Breast epithelium (tissue), 3 donors: ENCODE data around the gene CHST10.

ENCODE experiments used
- CTCF ChIP-seq, 3 donors: fragments of 450-650 bp; IDR thresholded peaks; one replicate each; pipeline ENCODE4 v1.5.1; 2016 to 2017; ENCODE audit warnings: antibody characterized with exemption in 3 of 3, mild to moderate bottlenecking in 3 of 3, moderate library complexity in 3 of 3
- POLR2AphosphoS5 ChIP-seq, 3 donors: sonication (generic); formaldehyde crosslinking; IDR thresholded peaks; one replicate each; pipeline ENCODE4 v1.6.1; 2017; ENCODE audit warnings: antibody characterized with exemption in 3 of 3

- no peak for TF ChIP-seq CTCF (IDR thresholded peaks at IDR 0.05)
- no peak for TF ChIP-seq POLR2AphosphoS5 (IDR thresholded peaks at IDR 0.05)
These were observed 16.2 kb downstream of the CHST10 start for GRCh38 chr2:100401268-100401667.
